ENCODE results near the gene JPH2.
"Not testable (repeated sequence)": the region's sequence is repeated elsewhere in the genome, so short reads cannot be mapped to it uniquely, and the experiment has no call there.

Gene JPH2

GRCh38 chr20:44200371-44200770, 13.4 kb upstream of the JPH2 start:
- Histone ChIP-seq H3K9ac (ENCODE audit: low read depth, low read length) (no peak overlapping the region), H3K27me3 (ENCODE audit: control insufficient read depth, insufficient read depth, low read length) (no peaks in the 10 kb centered on the region), H3K27ac (ENCODE audit: low read depth, low read length) (no peak overlapping the region), H3K36me3 (ENCODE audit: control insufficient read depth, insufficient read depth, low read length) (peaks cover 90% of the 10 kb centered on the region), H3K4me1 (ENCODE audit: control insufficient read depth, insufficient read depth, low read length) (no peaks in the 10 kb centered on the region), H3K9me3 (ENCODE audit: control insufficient read depth, insufficient read depth, low read length) (no peaks in the 10 kb centered on the region), H3K4me3 (ENCODE audit: low read depth, low read length) (no peak overlapping the region)

GRCh38 chr20:44199877-44200276, 12.9 kb upstream of the JPH2 start:
- Histone ChIP-seq H3K27me3 (ENCODE audit: control insufficient read depth, insufficient read depth, low read length) (no peaks in the 10 kb centered on the region), H3K4me1 (ENCODE audit: control insufficient read depth, insufficient read depth, low read length) (no peaks in the 10 kb centered on the region), H3K9ac (ENCODE audit: low read depth, low read length) (no peak overlapping the region), H3K27ac (ENCODE audit: low read depth, low read length) (no peak overlapping the region), H3K4me3 (ENCODE audit: low read depth, low read length) (no peak overlapping the region), H3K36me3 (ENCODE audit: control insufficient read depth, insufficient read depth, low read length) (peaks cover 85% of the 10 kb centered on the region), H3K9me3 (ENCODE audit: control insufficient read depth, insufficient read depth, low read length) (no peaks in the 10 kb centered on the region)

GRCh38 chr20:44198872-44199271, 11.9 kb upstream of the JPH2 start:
- H3K9ac ChIP-seq (ENCODE audit: low read depth, low read length), result no peak overlapping the region
- peaks cover 75% of the 10 kb centered on the region for H3K36me3 ChIP-seq (ENCODE audit: control insufficient read depth, insufficient read depth, low read length)
- H3K27ac ChIP-seq (ENCODE audit: low read depth, low read length), result no peak overlapping the region
- H3K4me1 ChIP-seq (ENCODE audit: control insufficient read depth, insufficient read depth, low read length), result no peaks in the 10 kb centered on the region
- H3K9me3 ChIP-seq (ENCODE audit: control insufficient read depth, insufficient read depth, low read length), result no peaks in the 10 kb centered on the region
- no peaks in the 10 kb centered on the region for H3K27me3 ChIP-seq (ENCODE audit: control insufficient read depth, insufficient read depth, low read length)
- H3K4me3 ChIP-seq (ENCODE audit: low read depth, low read length), result no peak overlapping the region

GRCh38 chr20:44196271-44196670, 9.3 kb upstream of the JPH2 start:
- Histone ChIP-seq H3K27ac (ENCODE audit: low read depth, low read length) (no peak overlapping the region), H3K4me3 (ENCODE audit: low read depth, low read length) (no peak overlapping the region), H3K36me3 (ENCODE audit: control insufficient read depth, insufficient read depth, low read length) (peaks cover 49% of the 10 kb centered on the region), H3K27me3 (ENCODE audit: control insufficient read depth, insufficient read depth, low read length) (no peaks in the 10 kb centered on the region), H3K4me1 (ENCODE audit: control insufficient read depth, insufficient read depth, low read length) (no peaks in the 10 kb centered on the region), H3K9ac (ENCODE audit: low read depth, low read length) (no peak overlapping the region), H3K9me3 (ENCODE audit: control insufficient read depth, insufficient read depth, low read length) (no peaks in the 10 kb centered on the region)

GRCh38 chr20:44195605-44196004, 8.6 kb upstream of the JPH2 start:
- H3K27ac ChIP-seq (ENCODE audit: low read depth, low read length), result no peak overlapping the region
- no peaks in the 10 kb centered on the region for H3K9me3 ChIP-seq (ENCODE audit: control insufficient read depth, insufficient read depth, low read length)
- H3K9ac ChIP-seq (ENCODE audit: low read depth, low read length), result no peak overlapping the region
- H3K27me3 ChIP-seq (ENCODE audit: control insufficient read depth, insufficient read depth, low read length), result no peaks in the 10 kb centered on the region
- no peak overlapping the region for H3K4me3 ChIP-seq (ENCODE audit: low read depth, low read length)
- no peaks in the 10 kb centered on the region for H3K4me1 ChIP-seq (ENCODE audit: control insufficient read depth, insufficient read depth, low read length)
- H3K36me3 ChIP-seq (ENCODE audit: control insufficient read depth, insufficient read depth, low read length), result peaks cover 42% of the 10 kb centered on the region

- H3K36me3 ChIP-seq (ENCODE audit: control insufficient read depth, insufficient read depth, low read length), result peaks cover 24% of the 10 kb centered on the region
- no peak overlapping the region for H3K4me3 ChIP-seq (ENCODE audit: low read depth, low read length)
- H3K27me3 ChIP-seq (ENCODE audit: control insufficient read depth, insufficient read depth, low read length), result no peaks in the 10 kb centered on the region
- H3K9ac ChIP-seq (ENCODE audit: low read depth, low read length), result no peak overlapping the region
- no peaks in the 10 kb centered on the region for H3K4me1 ChIP-seq (ENCODE audit: control insufficient read depth, insufficient read depth, low read length)
- H3K27ac ChIP-seq (ENCODE audit: low read depth, low read length), result no peak overlapping the region
- H3K9me3 ChIP-seq (ENCODE audit: control insufficient read depth, insufficient read depth, low read length), result no peaks in the 10 kb centered on the region
Measured at GRCh38 chr20:44193801-44194200, 6.8 kb upstream of the JPH2 start.

- H3K9ac ChIP-seq (ENCODE audit: low read depth, low read length); H3K27ac ChIP-seq (ENCODE audit: low read depth, low read length); H3K9me3 ChIP-seq (ENCODE audit: control insufficient read depth, insufficient read depth, low read length); H3K4me3 ChIP-seq (ENCODE audit: low read depth, low read length); H3K4me1 ChIP-seq (ENCODE audit: control insufficient read depth, insufficient read depth, low read length); H3K36me3 ChIP-seq (ENCODE audit: control insufficient read depth, insufficient read depth, low read length); H3K27me3 ChIP-seq (ENCODE audit: control insufficient read depth, insufficient read depth, low read length): not testable (repeated sequence)
Measured at GRCh38 chr20:44191640-44192039, 4.7 kb upstream of the JPH2 start.

- H3K4me3 ChIP-seq (ENCODE audit: low read depth, low read length); H3K27me3 ChIP-seq (ENCODE audit: control insufficient read depth, insufficient read depth, low read length); H3K9me3 ChIP-seq (ENCODE audit: control insufficient read depth, insufficient read depth, low read length); H3K9ac ChIP-seq (ENCODE audit: low read depth, low read length); H3K36me3 ChIP-seq (ENCODE audit: control insufficient read depth, insufficient read depth, low read length); H3K27ac ChIP-seq (ENCODE audit: low read depth, low read length); H3K4me1 ChIP-seq (ENCODE audit: control insufficient read depth, insufficient read depth, low read length): not testable (repeated sequence)
Measured at GRCh38 chr20:44190197-44190852, 3.3 kb upstream of the JPH2 start.

GRCh38 chr20:44188752-44189151, 1.8 kb upstream of the JPH2 start:
- no peak overlapping the region for H3K9ac ChIP-seq (ENCODE audit: low read depth, low read length)
- no peak overlapping the region for H3K4me3 ChIP-seq (ENCODE audit: low read depth, low read length)
- H3K36me3 ChIP-seq (ENCODE audit: control insufficient read depth, insufficient read depth, low read length), result no peaks in the 10 kb centered on the region
- H3K9me3 ChIP-seq (ENCODE audit: control insufficient read depth, insufficient read depth, low read length), result no peaks in the 10 kb centered on the region
- peaks cover 7% of the 10 kb centered on the region; the same call in 1 of the 2 replicates for H3K27me3 ChIP-seq (ENCODE audit: control insufficient read depth, insufficient read depth, low read length)
- no peak overlapping the region for H3K27ac ChIP-seq (ENCODE audit: low read depth, low read length)
- peaks cover 9% of the 10 kb centered on the region for H3K4me1 ChIP-seq (ENCODE audit: control insufficient read depth, insufficient read depth, low read length)

- Histone ChIP-seq H3K36me3 (ENCODE audit: control insufficient read depth, insufficient read depth, low read length) (no peaks in the 10 kb centered on the region), H3K4me1 (ENCODE audit: control insufficient read depth, insufficient read depth, low read length) (peaks cover 9% of the 10 kb centered on the region), H3K9ac (ENCODE audit: low read depth, low read length) (peak overlapping the region; percentile 23; the same call in 1 of the 2 replicates), H3K4me3 (ENCODE audit: low read depth, low read length) (peak overlapping the region; percentile 63), H3K27me3 (ENCODE audit: control insufficient read depth, insufficient read depth, low read length) (peaks cover 7% of the 10 kb centered on the region; the same call in 1 of the 2 replicates), H3K9me3 (ENCODE audit: control insufficient read depth, insufficient read depth, low read length) (no peaks in the 10 kb centered on the region), H3K27ac (ENCODE audit: low read depth, low read length) (peak overlapping the region; percentile 66)
Measured at GRCh38 chr20:44187772-44188709, 1.1 kb upstream of the JPH2 start.

- Histone ChIP-seq H3K4me3 (ENCODE audit: low read depth, low read length) (peak overlapping the region; percentile 63), H3K36me3 (ENCODE audit: control insufficient read depth, insufficient read depth, low read length) (no peaks in the 10 kb centered on the region), H3K4me1 (ENCODE audit: control insufficient read depth, insufficient read depth, low read length) (peaks cover 10% of the 10 kb centered on the region), H3K27ac (ENCODE audit: low read depth, low read length) (peak overlapping the region; percentile 31), H3K9ac (ENCODE audit: low read depth, low read length) (peak overlapping the region; percentile 23; the same call in 1 of the 2 replicates), H3K9me3 (ENCODE audit: control insufficient read depth, insufficient read depth, low read length) (no peaks in the 10 kb centered on the region), H3K27me3 (ENCODE audit: control insufficient read depth, insufficient read depth, low read length) (peaks cover 7% of the 10 kb centered on the region; the same call in 1 of the 2 replicates)
Measured at GRCh38 chr20:44186674-44187053, 324 bp downstream of the JPH2 start.
